T-helper 2 cell (primary cell): ENCODE measurements around the gene TFF3.

Source experiments
- DNase-seq, 5 experiments: peaks; one replicate each; pipeline versions ENCODE4 v3.0.0 to v3.0.0-alpha.2; 2012 to 2022

Gene TFF3

GRCh38 chr21:42264245-42265195, 50.7 kb downstream of the TFF3 start:
- DNase-seq, result no peak

GRCh38 chr21:42263591-42264131, 51.5 kb downstream of the TFF3 start:
- DNase-seq, result no peak

- no peak for DNase-seq
Observed at GRCh38 chr21:42262831-42263231, 52.4 kb downstream of the TFF3 start.

GRCh38 chr21:42261829-42262200, 53.4 kb downstream of the TFF3 start:
- no peak for DNase-seq
